Keratinocyte (primary cell): ENCODE data around the gene ATP8A2.

Experiments used
- EZH2 ChIP-seq: IDR thresholded peaks from one replicate; pipeline ENCODE4 v1.6.1; 2012; ENCODE audit warnings: inconsistent platforms, mild to moderate bottlenecking, low read length, moderate library complexity
- TF ChIP-seq, protein P1 (sequence below), 3 experiments: IDR thresholded peaks in 1 of 3; conservative IDR thresholded peaks in 1 of 3; optimal IDR thresholded peaks in 1 of 3; 2 replicates in 2 of 3; 3 replicates in 1 of 3; pipeline versions ENCODE3 to v1.5.1; 2011; ENCODE audit warnings: low read length in 3 of 3, mild to moderate bottlenecking in 3 of 3, moderate library complexity in 2 of 3, control low read depth in 1 of 3, inconsistent platforms in 1 of 3; ENCODE audit not compliant: insufficient read depth in 2 of 3; ENCODE audit errors: extremely low read depth in 1 of 3

- no peak for TF ChIP-seq EZH2
- TF ChIP-seq, protein P1, sequence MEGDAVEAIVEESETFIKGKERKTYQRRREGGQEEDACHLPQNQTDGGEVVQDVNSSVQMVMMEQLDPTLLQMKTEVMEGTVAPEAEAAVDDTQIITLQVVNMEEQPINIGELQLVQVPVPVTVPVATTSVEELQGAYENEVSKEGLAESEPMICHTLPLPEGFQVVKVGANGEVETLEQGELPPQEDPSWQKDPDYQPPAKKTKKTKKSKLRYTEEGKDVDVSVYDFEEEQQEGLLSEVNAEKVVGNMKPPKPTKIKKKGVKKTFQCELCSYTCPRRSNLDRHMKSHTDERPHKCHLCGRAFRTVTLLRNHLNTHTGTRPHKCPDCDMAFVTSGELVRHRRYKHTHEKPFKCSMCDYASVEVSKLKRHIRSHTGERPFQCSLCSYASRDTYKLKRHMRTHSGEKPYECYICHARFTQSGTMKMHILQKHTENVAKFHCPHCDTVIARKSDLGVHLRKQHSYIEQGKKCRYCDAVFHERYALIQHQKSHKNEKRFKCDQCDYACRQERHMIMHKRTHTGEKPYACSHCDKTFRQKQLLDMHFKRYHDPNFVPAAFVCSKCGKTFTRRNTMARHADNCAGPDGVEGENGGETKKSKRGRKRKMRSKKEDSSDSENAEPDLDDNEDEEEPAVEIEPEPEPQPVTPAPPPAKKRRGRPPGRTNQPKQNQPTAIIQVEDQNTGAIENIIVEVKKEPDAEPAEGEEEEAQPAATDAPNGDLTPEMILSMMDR (optimal IDR thresholded peaks at IDR 0.05 in 1 of 3, IDR thresholded peaks at IDR 0.05 in 1 of 3, conservative IDR thresholded peaks at IDR 0.05 in 1 of 3; ENCODE audit: extremely low read depth in 1 of 3, insufficient read depth in 2 of 3, low read length in 3 of 3), result no peak
These were observed 407.1 kb downstream of the ATP8A2 start for GRCh38 chr13:25778808-25779305.
